Small intestine (tissue), 7 donors: ENCODE measurements around the gene SNX7. TPM values are rescaled to one million over a fixed set of nuclear protein-coding genes. Genes with fewer than 3 reads are reported as not detected.

Experiments used
- DNase-seq, 2 donors: peaks; one replicate each; pipeline versions ENCODE4 v3.0.0 to v3.0.0-alpha.2; 2013
- FAIRE-seq: peaks from 2 replicates; lab custom pipeline; 2012; peaks lifted over from hg19 to GRCh38; lab: Jason Lieb, UNC
- H3K27ac ChIP-seq, 3 donors: one replicate each; pipeline ENCODE4 v1.5.1; 2013; ENCODE audit warnings: low read length in 2 of 3, mild to moderate bottlenecking in 2 of 3, control low read depth in 1 of 3, inconsistent platforms in 1 of 3, low read depth in 1 of 3, moderate library complexity in 1 of 3
- H3K27me3 ChIP-seq, 3 donors: one replicate each; pipeline ENCODE4 v1.6.1; 2013; ENCODE audit warnings: low read length in 3 of 3, inconsistent platforms in 1 of 3; ENCODE audit not compliant: control insufficient read depth in 3 of 3, insufficient read depth in 3 of 3
- H3K36me3 ChIP-seq, 3 donors: one replicate each; pipeline ENCODE4 v1.6.1; 2013; ENCODE audit warnings: low read length in 3 of 3, inconsistent platforms in 1 of 3, low read depth in 1 of 3, mild to moderate bottlenecking in 1 of 3, moderate library complexity in 1 of 3; ENCODE audit not compliant: control insufficient read depth in 3 of 3, insufficient read depth in 2 of 3
- H3K4me1 ChIP-seq, 3 donors: one replicate each; pipeline ENCODE4 v1.6.1; 2013; ENCODE audit warnings: low read length in 2 of 3, inconsistent platforms in 1 of 3, low read depth in 1 of 3, mild to moderate bottlenecking in 1 of 3, moderate library complexity in 1 of 3; ENCODE audit not compliant: control insufficient read depth in 3 of 3, insufficient read depth in 2 of 3
- H3K4me3 ChIP-seq, 3 donors: one replicate each; pipeline ENCODE4 v1.5.1; 2013; ENCODE audit warnings: low read length in 3 of 3, control low read depth in 1 of 3, inconsistent platforms in 1 of 3, low read depth in 1 of 3, mild to moderate bottlenecking in 1 of 3, moderate library complexity in 1 of 3
- H3K9me3 ChIP-seq, 2 donors: one replicate each; pipeline ENCODE4 v1.6.1; 2013; ENCODE audit warnings: low read depth in 1 of 2, low read length in 1 of 2; ENCODE audit not compliant: control insufficient read depth in 2 of 2, insufficient read depth in 1 of 2
- WGBS, 3 donors: extraction: QIAGEN DNeasy Blood & Tissue Kit; methylation state at CpG; one replicate each; pipeline ENCODE4 v1.1.7; 2013; 5-methylcytosine and 5-hydroxymethylcytosine counted together
- polyA plus RNA-seq, 4 donors: library from polyadenylated mRNA; stranded (reverse) in 3 of 4; unstranded in 1 of 4; fragments of 200-250 nt in 3 of 4; fragments of 120-200 nt in 1 of 4; gene quantifications; one replicate each; pipeline versions ENCODE4 v1.2.1 to v1.2.3, GENCODE V29; 2013
- donor health status: healthy with polysubstance abuse.
- donor health status: control.
- donor health status: control.
- donor health status: Bipolar disorder and iron deficiency.
- donor health status: healthy.

SNX7 gene
- polyA plus RNA-seq, 4 donors, result 27.9 to 47.6 (median 38.6) TPM

DNA sequence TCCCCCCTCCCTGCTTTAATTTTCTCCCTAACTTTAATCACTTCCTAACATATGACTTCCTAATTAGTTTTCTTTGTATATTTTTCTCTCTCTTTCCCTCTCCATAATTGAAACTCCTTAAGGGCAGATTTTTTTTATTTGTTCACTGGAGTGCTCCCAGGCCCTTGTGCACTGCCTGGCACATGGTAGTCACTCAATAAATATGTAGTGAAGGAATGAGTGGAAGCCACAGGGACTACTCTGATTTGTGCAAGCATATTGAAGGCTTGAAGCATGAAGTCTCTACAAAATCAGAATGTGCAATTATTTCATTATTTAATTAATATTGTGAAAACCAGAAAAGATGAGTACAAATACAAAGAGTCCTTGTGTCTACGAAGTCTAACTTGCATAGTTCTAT is 41.5 kb downstream of the SNX7 start:
- H3K4me3 ChIP-seq, result no peak overlapping the region
- no peaks in the 10 kb centered on the region for H3K27me3 ChIP-seq
- DNase-seq (no peak), FAIRE-seq (no peak)
- 83 to 92% (median 87%) methylated on average over 1 of the region's 1 CpG for WGBS, 3 donors
- H3K36me3 ChIP-seq, result peaks cover 0 to 3% (median 0%) of the 10 kb centered on the region in 3 donors
- H3K9me3 ChIP-seq, result no peaks in the 10 kb centered on the region
- H3K4me1 ChIP-seq, result peaks cover 0 to 10% (median 0%) of the 10 kb centered on the region in 3 donors
- H3K27ac ChIP-seq, result no peak overlapping the region

DNA sequence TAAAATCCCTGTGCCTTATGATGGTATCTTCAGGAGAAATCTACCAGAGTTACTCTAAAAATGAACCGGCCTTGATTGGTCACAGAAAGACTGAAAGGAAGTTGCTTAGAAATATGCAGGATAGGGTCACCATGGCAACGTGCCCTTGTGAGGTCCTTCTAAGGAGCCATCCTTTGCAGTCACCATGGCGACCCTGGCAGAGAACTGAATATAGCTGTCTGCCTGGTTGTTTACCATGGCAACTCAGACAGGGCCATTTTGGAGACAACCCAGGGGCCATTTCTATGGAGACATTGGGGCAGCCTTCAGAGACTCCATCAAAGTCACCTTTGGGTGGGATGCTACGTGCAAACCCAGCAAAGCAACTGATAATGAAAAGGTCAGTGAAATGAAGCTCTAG is 43.0 kb downstream of the SNX7 start:
- DNase-seq, result no peak
- H3K4me1 ChIP-seq, result peaks cover 0 to 10% (median 0%) of the 10 kb centered on the region in 3 donors
- WGBS, 3 donors, result 84 to 94% (median 85%) methylated on average over 4 of the region's 4 CpGs
- H3K9me3 ChIP-seq, result no peaks in the 10 kb centered on the region
- no peak overlapping the region for H3K4me3 ChIP-seq
- no peaks in the 10 kb centered on the region for H3K27me3 ChIP-seq
- peaks cover 0 to 3% (median 1%) of the 10 kb centered on the region in 3 donors for H3K36me3 ChIP-seq
- no peak overlapping the region for H3K27ac ChIP-seq
- FAIRE-seq, result no peak

DNA sequence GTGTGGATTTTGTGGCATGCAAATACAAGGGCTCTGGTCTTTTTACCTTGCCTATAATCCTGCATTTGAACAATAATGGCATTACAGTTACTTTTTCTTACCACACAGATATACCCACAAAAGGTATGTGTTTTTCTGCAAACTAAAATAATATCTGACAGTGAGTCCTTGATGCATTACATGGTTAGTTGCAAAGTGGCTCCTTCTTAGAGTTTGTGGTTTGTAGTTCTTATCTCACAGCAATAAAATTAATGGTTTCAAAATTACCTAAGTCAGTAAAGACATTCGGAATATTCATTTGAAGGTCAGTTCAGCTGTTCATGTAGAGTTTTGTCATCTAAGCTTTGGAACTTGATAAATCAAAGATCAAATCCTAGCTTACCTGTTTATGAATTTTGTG is 43.5 kb downstream of the SNX7 start:
- Histone ChIP-seq H3K36me3 (peaks cover 0 to 3% (median 1%) of the 10 kb centered on the region in 3 donors), H3K4me3 (no peak overlapping the region), H3K27ac (peak overlapping the region in 1 of 3 donors; percentile 44), H3K27me3 (no peaks in the 10 kb centered on the region), H3K9me3 (no peaks in the 10 kb centered on the region), H3K4me1 (peaks cover 0 to 10% (median 0%) of the 10 kb centered on the region in 3 donors)
- DNase-seq (peak; percentile 7 to 43), FAIRE-seq (no peak)
- WGBS, 3 donors, result 20 to 65% (median 27%) methylated on average over 1 of the region's 1 CpG

DNA sequence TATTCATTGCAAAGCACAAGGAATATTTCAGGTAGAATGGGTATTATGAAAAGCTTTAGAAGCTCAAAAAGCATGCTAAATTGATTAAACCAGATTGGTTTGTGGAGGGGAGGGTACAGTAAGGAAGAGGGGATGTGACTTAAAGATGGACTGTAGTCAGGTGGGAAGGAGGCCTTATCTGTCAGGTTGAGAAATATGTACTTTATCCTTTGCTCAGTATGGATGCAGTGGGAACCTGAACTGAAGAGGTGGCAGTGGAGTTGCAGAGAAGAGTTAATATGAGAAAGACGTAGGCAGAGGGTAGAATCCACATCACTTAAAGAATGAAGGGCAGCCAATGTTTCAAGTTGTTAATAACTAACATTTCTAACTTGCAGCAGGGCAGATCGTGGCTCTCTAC is 44.1 kb downstream of the SNX7 start:
- 72 to 82% (median 74%) methylated on average over 2 of the region's 2 CpGs for WGBS, 3 donors
- peaks cover 0 to 10% (median 0%) of the 10 kb centered on the region in 3 donors for H3K4me1 ChIP-seq
- H3K27me3 ChIP-seq, result no peaks in the 10 kb centered on the region
- peak in 1 of 2 donors; percentile 73 for DNase-seq
- FAIRE-seq, result no peak
- H3K9me3 ChIP-seq, result no peaks in the 10 kb centered on the region
- no peak overlapping the region for H3K4me3 ChIP-seq
- peaks cover 0 to 3% (median 1%) of the 10 kb centered on the region in 3 donors for H3K36me3 ChIP-seq
- H3K27ac ChIP-seq, result peak overlapping the region in 1 of 3 donors; percentile 44

DNA sequence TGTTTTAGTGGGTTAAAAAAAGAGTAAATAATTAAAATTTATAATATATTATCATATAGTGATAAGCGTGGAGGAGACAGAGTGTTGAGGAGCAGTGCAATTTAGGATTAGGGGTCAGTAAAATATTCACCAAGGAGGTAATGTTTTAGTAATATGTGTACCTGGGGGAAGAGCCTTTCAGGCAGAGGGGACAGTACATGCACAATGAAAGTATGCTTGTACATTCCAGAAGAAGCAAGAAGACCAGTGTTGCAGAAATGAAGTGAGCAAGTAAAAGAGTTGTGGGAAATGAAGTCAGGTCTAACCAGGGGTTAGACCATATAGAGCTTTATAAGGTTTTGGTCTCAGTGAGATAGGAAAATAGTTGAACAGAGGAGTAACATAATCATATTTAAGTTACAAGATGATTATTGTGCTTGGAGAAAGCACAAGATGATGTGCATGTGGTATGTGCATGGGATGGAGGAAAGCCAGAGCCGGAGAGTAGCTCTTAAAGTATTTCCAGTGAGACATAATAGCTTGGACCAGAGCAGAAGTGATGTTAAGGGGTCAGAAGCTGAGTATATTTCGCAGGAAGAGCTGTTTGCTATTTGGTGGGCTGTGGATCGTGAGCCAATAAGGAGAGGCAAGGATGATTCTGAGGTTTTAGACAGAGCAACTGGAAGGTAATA is 44.8 kb downstream of the SNX7 start:
- H3K27ac ChIP-seq, result no peak overlapping the region
- 77 to 90% (median 89%) methylated on average over 4 of the region's 4 CpGs for WGBS, 3 donors

DNA sequence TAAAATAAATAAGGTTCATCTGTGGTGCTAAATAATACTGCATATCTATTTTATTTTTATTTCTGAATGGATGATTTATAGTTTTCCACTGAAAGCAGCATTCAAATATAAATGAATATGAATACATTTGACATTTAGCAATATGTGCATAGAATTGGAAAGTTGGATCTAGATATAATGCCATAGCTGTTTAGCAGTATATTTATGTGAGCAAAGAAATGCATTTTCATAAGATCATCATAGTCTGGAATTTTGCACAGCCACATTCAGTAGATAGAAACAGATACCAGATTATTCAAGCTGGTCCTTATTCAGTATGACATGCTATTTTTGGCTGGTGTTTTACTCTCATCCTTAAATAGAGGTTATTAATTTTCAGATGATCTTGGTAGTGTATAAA is 46.0 kb downstream of the SNX7 start:
- H3K27me3 ChIP-seq, result no peaks in the 10 kb centered on the region
- H3K27ac ChIP-seq, result no peak overlapping the region
- no peak for DNase-seq
- H3K36me3 ChIP-seq, result peaks cover 0 to 3% (median 1%) of the 10 kb centered on the region in 3 donors
- H3K9me3 ChIP-seq, result no peaks in the 10 kb centered on the region
- H3K4me1 ChIP-seq, result peaks cover 0 to 10% (median 0%) of the 10 kb centered on the region in 3 donors
- H3K4me3 ChIP-seq, result no peak overlapping the region
- FAIRE-seq, result no peak

More for the DNA sequence above, 44.8 kb downstream of the SNX7 start:
- no peaks in the 10 kb centered on the region for H3K27me3 ChIP-seq
- DNase-seq (no peak), FAIRE-seq (no peak)
- peaks cover 0 to 10% (median 0%) of the 10 kb centered on the region in 3 donors for H3K4me1 ChIP-seq
- H3K9me3 ChIP-seq, result no peaks in the 10 kb centered on the region
- no peak overlapping the region for H3K4me3 ChIP-seq
- H3K36me3 ChIP-seq, result peaks cover 0 to 3% (median 1%) of the 10 kb centered on the region in 3 donors

DNA sequence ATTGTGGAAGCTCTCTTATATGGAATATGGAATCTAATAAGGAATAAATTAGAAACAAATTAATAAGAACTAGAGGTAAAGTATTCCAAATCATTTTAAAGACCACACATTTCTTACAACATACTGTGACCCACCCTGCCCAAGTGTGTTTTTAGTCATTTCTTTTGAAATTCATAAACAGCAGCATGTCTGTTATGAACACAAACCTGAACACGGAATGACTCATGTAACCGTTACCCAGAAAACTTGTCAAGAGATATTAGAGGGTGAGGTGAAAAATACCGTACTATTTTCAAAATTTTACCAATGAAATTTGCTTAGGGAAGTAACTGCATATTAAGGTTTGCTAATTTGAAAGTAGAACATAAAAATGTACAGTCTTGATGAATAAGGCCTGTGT is 48.4 kb downstream of the SNX7 start:
- FAIRE-seq (no peak), DNase-seq (no peak)
- H3K36me3 ChIP-seq, result peaks cover 0 to 4% (median 0%) of the 10 kb centered on the region in 3 donors
- no peaks in the 10 kb centered on the region for H3K9me3 ChIP-seq
- H3K4me3 ChIP-seq, result no peak overlapping the region
- no peak overlapping the region for H3K27ac ChIP-seq
- H3K27me3 ChIP-seq, result no peaks in the 10 kb centered on the region
- H3K4me1 ChIP-seq, result peaks cover 0 to 7% (median 0%) of the 10 kb centered on the region in 3 donors
- WGBS, 3 donors, result 89 to 95% (median 89%) methylated on average over 3 of the region's 3 CpGs

DNA sequence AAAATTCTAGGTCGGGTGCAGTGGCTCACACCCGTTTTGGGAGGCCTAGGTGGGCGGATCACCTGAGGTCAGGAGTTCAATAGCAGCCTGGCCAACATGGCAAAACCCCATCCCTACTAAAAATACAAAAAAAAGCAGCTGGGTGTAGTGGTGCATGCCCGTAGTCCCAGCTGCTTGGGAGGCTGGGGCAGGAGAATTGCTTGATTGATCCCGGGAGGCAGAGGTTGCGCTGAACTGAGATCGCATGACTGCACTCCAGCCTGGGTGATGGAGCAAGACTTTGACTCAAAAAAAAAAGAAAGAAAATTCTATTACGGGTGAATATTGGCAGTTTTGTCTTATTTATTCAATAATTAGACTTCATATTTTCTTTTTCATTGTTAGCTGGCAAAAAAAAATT is 62.1 kb downstream of the SNX7 start:
- DNase-seq (no peak), FAIRE-seq (no peak)
- Histone ChIP-seq H3K36me3 (peaks cover 0 to 3% (median 2%) of the 10 kb centered on the region in 3 donors), H3K27me3 (no peaks in the 10 kb centered on the region), H3K9me3 (no peaks in the 10 kb centered on the region), H3K4me1 (no peaks in the 10 kb centered on the region), H3K4me3 (no peak overlapping the region), H3K27ac (no peak overlapping the region)
- 84 to 91% (median 88%) methylated on average over 8 of the region's 8 CpGs for WGBS, 3 donors
